ENCODE measurements around the gene MAD1L1.
"Not testable (repeated sequence)": the region's sequence is repeated elsewhere in the genome, so short reads cannot be mapped to it uniquely, and the experiment has no call there.

The MAD1L1 gene

DNA sequence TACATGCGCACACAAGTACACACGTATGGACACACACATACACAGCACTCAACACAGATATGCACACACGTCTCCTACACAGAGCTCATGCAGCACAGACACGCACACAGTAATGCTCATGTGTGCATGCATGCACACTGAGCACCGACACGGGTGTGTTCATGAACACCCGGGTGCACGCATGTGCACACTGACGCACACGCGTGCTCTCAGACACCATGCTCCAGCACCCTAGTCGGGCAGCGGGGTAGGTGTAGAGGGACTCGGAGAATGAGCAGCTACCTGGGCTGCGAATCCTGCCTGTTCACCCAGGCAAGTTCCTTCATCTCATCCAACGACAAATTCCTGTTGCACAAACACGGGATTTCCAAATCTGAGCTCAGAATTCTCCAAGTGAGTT lies 184.7 kb downstream of the MAD1L1 start:
- no peak for DNase-seq (ENCODE audit: low read depth, low spot score)

DNA sequence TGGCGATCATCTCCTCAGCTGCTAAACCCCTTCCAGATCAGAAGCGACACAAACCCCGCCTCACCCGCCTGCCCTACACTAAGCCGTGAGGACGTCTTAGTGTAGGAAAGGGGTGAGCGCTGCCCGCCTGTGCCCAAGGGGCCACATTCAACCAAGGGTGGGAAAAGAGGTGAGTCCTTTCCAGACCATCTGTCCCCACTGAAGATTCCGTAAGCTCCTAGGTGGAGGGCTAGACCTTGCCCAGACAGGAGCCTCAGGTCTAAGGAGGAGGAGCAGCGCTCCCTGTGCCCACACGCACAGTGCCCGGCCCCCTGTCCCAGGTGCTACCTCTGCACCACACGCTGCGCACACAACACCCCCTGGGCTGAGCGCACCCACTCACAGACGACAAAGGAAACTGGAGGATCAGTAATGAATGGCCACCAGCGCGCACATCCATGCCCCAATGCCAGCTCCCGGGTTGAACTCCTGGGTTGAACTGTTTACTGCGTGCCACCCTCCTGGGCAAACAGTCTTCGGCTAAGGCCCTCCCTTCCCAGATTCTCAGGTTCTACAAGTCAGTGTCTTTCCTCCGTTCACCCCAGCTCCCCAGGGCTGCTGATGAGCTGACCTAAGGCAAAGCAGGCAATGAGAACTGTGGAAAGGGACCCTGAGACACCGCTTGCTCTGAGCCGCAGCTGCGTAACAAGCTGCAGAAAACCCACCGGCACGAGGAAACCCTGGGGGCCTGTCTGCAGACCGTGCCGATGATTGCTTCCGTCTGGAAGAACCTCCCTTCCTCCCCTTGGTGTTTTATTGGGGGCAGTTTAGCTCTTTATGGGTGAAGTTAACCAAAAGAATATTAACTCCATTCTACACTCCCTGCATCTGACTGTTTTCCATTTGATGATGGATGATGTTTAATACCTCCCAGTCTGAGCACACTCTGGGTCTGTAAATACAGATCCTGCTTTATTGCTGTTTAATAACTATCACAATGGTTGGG lies 185.9 kb downstream of the MAD1L1 start:
- DNase-seq (ENCODE audit: low read depth, low spot score) = no peak

DNA sequence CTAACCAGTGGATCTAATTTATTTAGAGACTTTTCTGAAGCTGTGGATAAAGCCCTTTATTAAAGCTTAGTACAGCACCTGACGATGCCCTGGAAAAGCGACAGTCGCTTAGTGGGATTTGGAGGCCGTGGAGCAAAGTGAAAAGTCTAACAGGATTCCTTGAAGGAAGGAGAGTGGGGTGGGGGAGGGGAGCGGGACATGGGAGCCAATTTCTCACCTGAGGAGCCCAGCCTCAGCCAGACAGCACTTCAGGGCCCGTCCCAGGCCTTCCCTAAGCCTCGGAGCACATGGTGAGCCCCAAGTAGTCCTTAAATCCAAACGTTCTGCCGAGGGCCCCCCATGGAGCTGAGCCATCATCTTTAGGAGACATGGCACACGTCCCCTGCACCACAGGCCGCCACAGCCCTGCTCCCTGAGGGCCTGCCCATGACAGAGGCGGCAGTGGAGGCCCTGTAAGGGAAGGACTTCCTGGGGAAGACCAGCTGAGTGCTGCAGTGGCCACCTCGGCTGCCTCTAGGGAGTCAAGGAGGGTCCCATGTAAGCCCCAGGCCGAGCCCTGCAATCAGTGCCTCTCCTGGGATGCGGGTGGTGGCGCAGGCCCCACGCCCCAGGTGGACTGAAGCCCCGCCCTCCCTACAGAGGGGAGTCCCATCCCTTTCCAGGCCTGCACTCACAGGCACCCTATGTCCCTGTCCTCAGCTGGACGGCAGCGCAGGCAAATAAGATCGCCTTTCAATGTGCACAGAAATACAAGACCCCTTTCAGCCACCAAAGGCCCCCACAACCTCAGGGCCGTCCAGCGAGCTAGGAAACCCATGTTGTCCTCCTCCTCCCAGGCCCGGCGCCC lies 187.0 kb downstream of the MAD1L1 start:
- no peak for DNase-seq (ENCODE audit: low read depth, low spot score)

DNA sequence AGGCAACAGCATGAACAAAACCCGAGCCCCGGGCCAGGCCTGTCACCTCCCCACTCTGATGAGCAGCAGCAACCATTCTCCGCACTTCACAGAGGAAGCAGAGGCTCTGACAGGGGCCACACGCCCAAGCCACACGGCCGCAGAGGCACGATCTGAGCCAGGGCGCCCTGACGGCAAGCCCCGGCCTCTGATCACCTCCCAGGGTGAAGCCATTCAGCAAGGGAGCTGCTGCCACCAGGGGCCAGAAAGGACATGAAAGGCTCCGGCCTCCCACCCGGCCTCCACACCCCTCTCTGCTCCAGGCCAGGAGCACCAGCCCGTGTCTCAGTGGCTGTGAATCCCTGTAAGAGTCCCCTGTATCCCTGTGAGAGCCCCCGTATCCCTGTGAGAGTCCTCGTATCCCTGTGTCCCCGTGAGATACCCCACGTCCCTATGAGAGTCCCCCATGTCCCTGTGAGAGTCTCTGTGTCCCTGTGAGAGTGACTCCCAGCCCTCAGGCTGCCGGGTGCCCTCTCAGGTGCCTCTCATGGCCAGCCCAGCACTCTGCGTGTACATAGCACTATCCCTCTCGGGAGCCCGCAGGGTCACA lies 187.8 kb downstream of the MAD1L1 start:
- DNase-seq (ENCODE audit: low read depth, low spot score) = no peak

DNA sequence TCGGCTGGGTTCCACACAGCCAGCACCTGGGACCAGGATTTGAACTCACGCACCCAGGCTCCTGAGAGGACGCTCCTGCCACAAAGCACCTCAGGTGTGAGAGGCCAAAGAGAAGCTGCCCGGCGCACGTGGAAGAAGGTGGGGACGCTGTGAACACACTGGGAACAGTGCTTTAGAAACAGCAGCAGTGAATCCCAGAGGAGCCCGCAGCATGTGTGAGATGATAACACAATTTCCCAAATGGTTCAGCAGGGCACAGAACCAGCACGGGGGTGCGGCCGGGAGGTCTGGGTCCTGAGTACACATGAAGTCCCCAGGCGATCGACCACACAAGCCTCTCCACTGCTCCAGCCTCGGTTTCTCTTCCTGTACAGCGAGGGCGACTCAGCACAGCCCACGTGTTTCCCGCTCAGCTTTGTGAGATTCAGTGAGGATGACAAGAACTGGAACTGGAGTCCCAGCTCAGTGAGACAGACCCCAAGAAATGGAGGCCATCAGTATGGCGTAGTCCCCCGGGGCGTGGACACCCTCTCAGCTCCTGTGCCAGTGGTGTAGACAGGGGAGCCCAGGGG lies 188.3 kb downstream of the MAD1L1 start:
- no peak for DNase-seq (ENCODE audit: low read depth, low spot score)

DNA sequence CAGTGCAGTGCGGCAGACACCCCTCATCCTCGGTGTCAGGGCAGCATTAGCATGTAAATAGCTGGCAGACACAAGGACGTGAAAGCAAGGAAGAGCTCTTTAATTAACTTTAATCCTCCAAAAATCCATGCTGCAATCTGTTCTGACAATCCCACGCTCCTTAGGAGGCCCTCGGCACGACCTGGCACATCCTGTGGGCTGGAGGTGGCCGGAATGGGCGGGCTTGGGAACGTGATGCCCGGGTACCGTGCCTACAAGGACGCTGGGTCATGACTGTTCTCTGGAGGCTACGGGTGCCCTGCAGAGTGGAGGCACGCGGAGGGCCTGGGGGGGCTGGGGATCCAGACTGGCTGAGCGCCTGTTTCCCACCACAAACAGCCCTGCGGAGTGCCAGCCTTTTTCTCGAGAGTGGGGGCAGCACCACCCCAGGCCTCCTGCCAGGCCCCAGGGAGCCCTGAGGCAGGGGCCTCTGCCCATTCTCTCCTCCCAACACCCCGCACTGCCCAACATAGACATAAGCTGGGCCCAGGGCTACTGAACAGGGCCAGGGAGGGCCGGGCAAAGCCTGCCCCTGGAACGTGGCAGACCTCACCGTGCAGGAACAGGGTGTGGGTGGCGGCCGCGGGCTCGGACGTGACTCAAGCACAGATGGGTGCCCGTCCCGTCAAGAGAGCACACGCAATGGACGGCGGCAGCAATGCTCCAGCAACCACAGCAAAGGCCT lies 189.3 kb downstream of the MAD1L1 start:
- DNase-seq (ENCODE audit: low read depth, low spot score) = no peak

DNA sequence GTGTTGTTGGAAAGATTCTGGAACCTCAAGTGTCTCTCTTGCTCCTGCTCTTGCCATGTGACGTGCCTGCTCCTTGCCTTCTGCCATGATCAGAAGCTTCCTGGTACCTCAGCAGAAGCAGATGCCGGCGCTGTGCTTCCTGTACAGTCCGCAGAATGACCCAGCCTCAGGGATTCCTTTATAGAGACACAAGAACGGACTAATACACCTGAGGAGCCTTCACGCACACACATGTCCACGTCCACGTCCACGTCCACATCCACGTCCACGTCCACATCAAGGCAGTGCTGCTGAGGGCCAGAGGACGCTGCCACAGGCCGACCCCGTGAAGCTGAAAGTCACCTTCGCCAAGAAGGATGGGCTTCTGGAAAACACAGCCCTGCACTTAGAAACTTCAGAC lies 190.1 kb downstream of the MAD1L1 start:
- DNase-seq (ENCODE audit: low read depth, low spot score) = no peak

DNA sequence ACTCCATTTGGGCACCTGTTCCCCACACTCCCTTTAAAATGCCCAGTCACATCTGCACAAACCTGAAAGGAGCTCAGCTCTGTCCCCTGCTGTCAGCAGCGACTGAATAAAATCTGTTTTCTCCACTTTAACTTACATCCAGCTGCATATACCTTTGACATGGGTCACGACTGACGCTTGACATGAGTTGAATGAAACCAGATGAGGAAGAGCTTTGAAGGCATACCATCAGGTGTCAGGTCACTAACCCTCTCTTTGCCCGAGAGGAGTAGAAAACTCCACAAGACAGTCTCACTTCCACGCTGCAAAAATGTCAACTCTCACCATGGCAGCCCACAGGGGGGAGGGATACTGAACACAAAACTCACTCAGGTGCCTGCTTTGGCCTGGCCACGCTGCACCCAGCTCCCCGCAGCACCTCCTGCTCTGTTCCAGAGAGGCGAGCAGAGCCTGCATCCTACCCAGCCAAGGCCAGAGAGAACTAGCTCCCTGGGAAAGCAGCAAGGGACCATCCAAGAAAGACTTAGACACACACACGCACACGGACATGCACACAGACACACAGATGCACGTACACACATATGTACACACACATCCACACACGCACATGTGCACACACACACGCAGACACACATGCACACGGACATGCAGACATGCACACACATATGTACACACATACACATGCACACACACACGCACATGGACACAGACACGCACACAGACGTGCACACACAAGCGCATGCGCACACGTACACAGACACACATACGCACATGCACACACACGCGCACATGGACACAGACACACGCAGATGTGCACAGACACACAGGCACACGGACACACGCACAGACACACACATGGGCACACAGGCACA lies 191.0 kb downstream of the MAD1L1 start:
- no peak for DNase-seq (ENCODE audit: low read depth, low spot score)

DNA sequence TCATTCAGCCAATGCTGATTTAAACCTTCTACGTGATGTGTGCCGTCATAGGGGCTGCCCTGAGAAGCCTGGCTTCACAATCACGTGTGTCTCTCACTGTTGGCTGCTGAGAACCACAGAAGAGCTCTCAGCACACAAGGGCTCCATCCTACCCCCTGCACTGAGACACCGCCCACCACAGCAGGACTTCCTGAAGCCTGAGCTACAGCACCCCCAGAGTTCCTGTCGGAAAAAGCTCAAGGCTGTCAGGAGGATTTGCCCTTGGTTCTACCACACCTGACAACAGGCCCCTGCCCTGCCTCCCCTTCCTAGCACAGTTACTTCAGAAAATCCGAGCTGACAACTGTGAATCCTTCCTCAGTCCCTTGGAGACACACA lies 191.9 kb downstream of the MAD1L1 start:
- DNase-seq (ENCODE audit: low read depth, low spot score) = no peak

DNA sequence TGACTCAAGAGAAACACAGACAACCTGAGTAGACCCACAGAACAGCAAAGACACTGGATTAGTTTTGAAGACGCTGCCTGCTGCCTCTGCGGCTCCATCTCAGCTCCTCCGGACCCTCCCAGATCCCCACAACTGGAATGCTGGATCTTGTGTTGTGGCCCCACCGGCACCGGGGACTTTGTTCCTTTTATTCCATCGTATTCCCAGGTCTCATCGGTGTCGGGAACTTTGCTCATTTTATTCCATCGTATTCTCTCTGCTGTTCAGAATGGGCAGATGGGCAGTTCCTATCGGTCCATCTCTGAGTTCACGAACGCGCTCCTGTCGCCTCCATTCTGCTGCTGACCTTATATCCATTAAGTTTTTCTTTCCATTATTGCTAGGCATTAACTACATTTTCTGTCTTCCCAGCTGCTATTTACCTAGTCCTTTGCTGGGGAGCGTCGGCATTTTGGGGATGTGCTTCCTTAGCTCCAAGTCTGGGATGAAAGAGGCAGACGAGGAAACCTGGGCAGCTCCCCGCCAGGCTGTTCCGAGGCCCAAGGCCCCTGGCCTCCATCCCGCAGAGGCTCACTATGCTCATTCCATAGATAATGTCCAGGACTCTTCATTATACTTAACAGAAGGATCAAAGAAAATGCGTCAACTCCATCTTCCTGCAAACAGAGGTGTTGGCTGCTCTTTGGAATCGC lies 192.4 kb downstream of the MAD1L1 start:
- no peak for DNase-seq (ENCODE audit: low read depth, low spot score)

DNA sequence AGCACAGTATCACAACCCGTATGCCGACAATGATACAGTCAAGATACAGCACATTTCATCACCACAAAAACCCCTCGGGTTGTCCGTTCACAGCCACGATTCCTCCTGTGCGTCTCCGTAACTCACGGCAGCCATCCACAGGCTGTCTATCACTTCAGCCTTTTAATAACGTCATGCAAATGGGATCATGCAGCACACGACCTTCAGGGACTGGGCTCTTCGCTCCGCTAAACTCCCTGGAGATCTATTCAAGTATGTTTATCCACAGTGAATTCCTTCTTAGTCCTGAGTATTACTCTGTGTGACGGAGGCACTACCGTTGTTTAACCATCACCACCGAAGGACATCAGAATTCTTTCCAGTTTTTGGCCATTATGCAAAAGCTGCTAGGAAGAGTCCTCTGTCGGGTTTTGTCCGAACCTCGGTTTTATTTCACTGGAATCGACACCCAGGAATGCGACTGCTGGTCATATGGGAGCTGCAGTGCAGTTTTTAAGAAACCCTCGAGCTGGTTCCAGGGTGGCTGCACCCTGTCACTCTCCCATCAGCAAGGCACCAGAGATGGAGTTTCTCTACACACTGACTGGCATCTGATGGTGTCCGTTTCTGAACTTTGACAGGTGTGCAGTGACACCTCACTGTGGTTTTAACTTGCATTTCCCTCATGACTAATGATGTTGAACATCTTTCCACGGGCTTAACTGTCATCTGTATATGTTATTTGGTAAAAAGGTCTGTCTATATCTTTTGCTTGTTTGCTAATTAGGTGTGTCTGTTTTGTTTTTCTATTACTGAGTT lies 193.6 kb downstream of the MAD1L1 start:
- DNase-seq (ENCODE audit: low read depth, low spot score) = no peak

DNA sequence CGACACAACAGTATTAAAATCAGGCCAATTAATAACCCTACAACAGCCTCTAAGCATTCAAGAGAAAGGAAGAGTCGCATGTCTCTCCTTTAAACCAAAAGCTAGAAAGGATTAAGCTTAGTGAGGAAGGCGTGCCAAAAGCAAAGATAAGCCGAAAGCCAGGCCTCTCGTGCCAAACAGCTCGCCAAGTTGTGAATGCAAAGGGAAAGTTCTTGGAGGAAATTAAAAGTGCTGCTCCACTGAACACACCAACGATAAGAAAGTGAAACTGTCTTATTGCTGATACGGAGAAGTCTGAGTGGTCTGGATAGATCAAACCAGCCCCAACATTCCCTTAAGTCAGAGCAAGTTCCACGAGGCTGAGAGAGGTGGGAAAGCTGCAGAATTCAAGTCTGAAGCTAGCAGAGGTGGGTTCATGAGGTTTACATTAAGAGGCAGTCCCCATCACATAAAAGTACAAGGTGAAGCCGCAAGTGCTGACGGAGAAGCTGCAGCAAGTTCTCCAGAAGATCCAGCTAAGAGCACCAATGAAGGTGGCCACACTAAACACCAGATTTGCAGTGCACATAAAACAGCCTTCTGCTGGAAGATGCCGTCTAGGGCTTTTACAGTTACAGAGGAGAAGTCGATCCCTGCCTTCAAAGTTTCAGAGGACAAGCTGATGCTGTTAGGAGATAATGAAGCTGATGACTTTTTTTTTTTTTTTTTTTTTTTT lies 194.8 kb downstream of the MAD1L1 start:
- DNase-seq (ENCODE audit: low read depth, low spot score) = no peak

DNA sequence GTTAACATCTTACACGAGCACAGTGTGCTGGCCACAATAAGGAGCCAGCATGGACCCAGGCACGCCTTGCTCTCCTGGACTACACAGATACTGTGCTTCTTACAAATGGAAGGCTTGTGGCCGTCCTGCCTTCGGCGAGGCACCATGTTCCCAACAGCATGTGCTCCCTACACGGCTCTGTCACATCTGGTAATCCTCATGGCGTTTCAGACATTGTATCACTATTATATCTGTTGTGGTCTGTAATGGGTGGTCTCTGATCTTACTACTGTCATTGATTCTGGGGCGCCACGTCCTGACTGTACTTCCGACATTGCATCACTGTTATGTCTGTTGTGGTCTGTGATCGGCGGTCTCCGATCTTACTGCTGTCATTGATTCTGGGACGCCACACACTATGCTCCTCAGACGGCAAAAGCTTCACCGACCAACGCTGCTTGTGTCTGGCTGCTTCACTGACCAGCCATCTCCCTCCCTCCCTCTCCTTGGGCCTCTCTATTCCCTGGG lies 195.4 kb downstream of the MAD1L1 start:
- no peak for DNase-seq (ENCODE audit: low read depth, low spot score)

DNA sequence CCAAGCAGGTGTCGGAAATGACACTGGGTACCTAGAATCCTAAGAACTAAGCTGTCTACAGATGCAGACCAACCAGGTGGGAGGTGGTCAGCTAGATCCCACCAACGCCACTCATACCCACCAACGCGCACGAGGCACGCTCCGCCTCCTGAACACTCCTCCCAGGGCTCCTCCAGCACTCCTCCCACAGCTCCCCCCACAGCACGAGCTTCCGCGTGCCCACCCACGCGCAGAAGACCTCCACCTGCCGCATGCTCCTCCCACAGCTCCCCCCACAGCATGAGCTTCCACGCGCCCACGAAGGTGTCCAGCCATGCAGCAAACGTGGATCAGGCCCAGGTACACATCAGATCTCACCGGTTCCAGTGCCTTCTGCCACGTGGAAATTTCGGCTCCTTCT lies 196.0 kb downstream of the MAD1L1 start:
- no peak for DNase-seq (ENCODE audit: low read depth, low spot score)

DNA sequence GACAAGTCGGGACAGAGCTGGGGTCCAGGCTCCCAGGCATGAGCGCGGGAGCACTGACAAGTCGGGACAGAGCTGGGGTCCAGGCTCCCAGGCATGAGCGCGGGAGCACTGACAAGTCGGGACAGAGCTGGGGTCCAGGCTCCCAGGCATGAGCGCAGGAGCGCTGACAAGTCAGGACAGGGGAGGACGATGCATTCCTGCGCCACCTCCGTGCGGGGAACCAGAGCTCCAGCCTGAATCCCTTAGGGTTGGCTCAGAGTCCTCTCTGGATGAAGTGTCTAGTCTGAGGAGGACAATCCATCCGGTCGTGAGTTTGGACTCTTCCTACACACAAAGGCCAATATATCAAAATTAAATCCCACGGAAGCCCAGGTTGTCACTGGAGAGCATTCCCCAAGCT lies 196.5 kb downstream of the MAD1L1 start:
- DNase-seq (ENCODE audit: low read depth, low spot score) = not testable (repeated sequence)

DNA sequence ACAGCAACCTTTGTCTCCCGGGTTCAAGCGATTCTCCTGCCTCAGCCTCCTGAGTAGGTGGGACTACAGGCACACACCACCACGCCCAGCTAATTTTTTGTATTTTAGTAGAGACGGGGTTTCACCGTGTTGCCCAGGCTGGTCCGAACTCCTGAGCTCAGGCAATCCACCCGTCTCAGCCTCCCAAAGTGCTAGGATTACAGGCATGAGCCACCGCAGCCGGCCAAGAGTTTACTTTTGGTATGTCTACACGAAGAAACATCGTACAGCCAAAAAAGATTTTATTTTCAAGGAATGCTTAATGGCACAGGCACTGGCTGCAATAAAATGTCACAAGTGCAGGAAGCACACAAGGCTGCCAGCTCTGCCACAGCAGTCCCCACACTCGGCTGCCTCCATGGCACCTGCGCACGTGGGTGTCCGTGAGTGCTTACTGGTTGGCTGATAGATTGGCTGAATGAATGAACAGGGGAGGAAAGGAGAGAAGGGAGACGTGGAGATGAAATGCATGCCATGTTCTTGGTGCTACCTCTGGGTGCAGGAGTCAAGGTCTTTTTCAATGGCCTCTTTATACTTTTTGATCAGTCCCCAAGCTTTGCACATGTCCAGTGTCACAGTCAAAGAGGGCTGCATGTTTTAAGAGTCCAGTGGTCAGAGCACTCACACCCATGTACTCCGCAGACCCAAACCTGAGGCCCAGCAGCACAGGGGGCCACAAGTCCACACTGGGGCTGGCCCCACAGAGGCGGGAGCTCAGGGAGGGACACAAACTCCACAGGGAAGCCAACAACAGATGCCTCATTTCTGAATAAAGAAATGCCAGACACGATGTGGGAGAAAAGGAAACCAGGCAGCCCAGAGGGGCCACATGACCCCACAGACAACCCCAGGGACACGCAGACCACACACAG lies 198.2 kb downstream of the MAD1L1 start:
- DNase-seq (ENCODE audit: low read depth, low spot score) = no peak

DNA sequence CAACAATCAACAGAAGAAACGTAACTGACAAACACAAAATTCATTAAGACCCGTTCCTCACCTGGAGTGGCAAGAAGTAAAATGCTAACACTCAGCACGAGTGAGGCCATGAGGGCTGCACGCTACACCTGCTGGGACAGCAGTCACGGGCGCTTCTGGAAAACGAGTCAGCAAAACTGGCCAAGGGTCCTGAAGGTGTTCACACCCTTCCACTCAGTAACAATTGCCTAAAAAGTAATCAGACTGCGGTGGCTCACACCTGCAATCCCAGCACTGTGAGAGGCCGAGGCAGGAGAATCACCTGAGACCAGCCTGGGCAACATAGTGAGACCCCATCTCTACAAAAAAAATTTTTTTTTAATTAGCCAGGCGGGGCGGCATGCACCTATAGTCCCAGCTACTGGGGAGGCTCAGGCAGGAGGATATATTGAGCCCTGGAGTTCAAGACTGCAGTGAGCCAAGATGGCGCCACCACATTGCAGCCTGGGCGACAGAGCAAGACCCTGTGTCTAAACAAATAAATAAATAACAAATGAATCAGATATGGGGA lies 199.1 kb downstream of the MAD1L1 start:
- no peak for DNase-seq (ENCODE audit: low read depth, low spot score)
